Glomerular visceral epithelial cell (primary cell): ENCODE data around the gene CFAP107.

Experiments
- DNase-seq: peaks from one replicate; pipeline ENCODE4 v3.0.0-alpha.2; 2016; ENCODE audit errors: extremely low spot score

CFAP107 gene

DNA sequence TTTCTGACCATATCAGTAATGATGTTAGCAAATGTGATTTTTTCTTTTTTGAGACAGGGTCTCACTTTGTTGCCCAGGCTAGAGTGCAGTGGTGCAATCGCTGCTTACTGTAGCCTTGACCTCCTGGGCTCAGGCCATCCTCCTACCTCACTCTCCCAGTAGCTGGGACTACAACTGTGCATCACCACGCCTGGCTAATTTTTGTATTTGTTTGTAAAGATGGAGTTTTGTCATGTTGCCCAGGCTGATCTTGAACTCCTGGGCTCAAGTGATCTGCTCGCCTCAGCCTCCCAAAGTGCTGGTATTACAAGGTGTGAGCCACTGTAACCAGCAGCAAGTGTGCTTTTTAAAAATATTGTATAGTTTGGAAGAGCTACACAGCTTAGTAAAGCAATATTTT, 4.1 kb upstream of the CFAP107 start:
- DNase-seq, result no peak

GRCh38 chr1:12745126-12745991, 641 bp upstream of the CFAP107 start:
- DNase-seq, result no peak

GRCh38 chr1:12748778-12749355, 2.9 kb downstream of the CFAP107 start:
- no peak for DNase-seq

- no peak for DNase-seq
Observed at GRCh38 chr1:12754738-12755137, 8.7 kb downstream of the CFAP107 start.

- no peak for DNase-seq
Observed at GRCh38 chr1:12756273-12756672, 10.3 kb downstream of the CFAP107 start.

GRCh38 chr1:12756768-12757413, 10.9 kb downstream of the CFAP107 start:
- DNase-seq, result no peak

DNA sequence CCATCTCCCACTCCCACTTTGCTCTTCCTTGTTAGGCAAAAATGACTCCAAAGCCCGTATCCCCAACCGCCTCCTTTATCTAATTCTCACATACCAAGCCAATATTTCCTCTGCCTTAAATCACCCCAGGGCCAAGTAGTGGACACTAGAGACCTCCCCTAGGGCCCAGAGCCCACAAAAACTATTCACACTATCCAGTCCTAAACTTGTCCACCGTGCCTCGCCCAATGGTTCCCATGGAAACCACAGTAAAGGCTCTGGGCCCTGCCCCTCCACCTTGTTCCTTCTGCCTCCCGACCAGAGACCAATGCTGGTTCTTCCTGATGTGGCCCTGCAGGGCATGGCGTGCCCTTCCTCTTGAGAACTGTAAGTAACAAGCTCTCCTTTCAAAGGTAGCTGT, 11.8 kb downstream of the CFAP107 start:
- DNase-seq, result no peak

GRCh38 chr1:12760256-12760795, 14.3 kb downstream of the CFAP107 start:
- DNase-seq, result no peak

- DNase-seq, result no peak
Observed at GRCh38 chr1:12761781-12762180, 15.8 kb downstream of the CFAP107 start.

GRCh38 chr1:12762766-12763165, 16.8 kb downstream of the CFAP107 start:
- no peak for DNase-seq

- DNase-seq, result no peak
Observed at GRCh38 chr1:12763479-12763878, 17.5 kb downstream of the CFAP107 start.

DNA sequence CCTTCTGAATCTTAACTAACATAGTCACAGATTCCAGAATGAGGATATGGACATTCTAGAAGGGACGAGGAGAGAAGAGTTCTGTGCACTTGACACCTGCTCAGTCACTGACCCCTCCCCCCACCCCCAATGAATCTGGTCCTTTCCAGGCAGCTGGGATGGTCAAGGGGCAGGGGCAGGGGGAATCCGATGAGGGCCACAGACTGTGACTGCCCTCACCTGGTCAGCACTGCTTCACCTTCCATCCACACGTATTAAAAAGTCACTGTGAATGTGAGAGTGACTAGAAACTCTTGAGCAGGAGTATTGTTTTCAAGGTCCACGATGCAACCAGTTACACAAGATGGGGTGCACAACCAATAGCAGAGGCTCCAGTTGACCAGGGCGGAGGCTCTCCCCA, 18.0 kb downstream of the CFAP107 start:
- no peak for DNase-seq

DNA sequence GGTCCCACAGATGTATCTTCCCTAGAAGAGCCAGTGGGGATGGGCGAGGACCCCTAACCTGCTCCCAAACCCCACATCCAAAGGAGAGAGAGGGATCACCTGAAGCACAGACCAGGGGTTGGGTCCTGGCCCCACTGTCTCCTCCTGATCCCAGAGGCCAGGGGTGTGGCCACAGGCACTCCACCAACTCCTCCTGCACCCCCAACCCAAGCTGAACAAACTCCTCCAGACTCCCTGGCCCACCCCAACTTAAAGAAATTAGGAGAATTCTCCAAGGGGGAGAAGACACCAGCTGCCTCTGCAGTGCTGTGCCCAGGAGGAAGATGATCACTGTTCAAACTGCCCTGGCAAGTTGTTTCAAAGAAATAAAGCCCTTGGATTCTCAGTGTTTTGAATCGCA, 23.0 kb downstream of the CFAP107 start:
- DNase-seq, result no peak

DNA sequence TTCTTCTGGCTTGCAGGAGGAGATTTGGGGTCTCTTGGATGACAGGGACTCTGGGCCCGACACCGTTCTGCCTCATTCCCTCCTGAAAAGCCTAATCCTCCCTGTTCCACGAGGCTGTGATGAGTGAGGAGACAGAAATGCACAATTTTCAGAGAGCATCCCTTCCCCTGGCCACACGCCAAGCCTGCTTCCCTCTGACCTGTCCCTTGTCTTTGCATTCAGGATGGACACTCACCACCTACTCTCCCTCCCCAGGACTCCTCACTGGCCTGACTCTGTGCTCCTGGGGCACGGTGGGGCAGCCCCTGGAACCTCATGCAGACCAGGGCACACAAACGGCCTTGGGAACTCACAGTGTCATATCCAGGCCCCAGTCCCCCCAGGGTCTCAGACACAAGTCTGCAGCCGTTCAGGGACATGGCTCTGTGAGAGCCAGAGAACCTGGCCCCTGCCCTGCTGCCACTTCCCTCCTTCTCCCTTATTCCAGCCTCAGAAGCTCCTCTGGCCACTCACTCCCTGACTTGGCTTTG, 24.0 kb downstream of the CFAP107 start:
- no peak for DNase-seq

GRCh38 chr1:12770620-12771019, 24.6 kb downstream of the CFAP107 start:
- no peak for DNase-seq

DNA sequence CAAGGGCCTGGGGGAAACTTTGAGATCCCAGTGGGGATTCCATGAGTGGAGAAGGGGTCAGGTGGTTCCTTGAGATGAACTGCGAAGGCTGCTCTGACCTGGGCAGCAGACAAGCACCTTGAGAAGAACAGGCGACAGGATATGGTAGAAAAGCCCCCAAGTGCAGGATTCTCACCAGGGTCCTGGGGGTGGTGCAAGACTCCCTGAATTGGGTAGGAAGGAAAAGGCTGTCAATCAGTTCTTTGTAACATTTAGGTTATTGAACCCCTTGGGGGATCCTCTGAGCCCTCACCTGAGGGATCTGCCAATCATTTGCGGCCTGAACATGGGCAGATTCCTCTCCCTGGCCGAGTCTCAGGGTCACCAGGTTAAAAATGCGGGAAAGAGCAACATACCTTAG, 25.2 kb downstream of the CFAP107 start:
- DNase-seq, result no peak

- no peak for DNase-seq
Observed at GRCh38 chr1:12772520-12772919, 26.5 kb downstream of the CFAP107 start.

DNA sequence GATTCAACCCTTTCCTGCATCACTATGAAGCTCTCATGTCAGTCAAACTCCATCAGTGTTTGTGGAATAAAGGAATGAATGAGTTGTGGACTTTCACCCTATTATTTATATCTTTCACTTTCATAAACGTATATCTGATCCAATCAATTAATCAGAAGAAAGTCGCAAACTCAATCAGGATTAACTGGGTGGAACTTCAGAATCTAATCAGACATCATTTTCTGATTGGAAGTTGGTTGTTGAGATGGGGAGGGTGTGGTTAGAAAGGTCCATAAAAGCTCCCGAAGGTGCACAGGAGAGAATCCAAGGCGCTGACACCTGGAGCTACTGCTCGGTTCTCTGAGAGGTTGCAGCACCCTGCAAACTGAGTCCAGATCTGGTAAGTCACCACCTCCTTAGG, 27.4 kb downstream of the CFAP107 start, which contains the start of gene PRAMEF12:
Gene PRAMEF12 (plus strand): TSS at position 301 of the 400 bp plus-strand sequence. CDS start 1,130 bp downstream, outside the sequence.
- no peak for DNase-seq

DNA sequence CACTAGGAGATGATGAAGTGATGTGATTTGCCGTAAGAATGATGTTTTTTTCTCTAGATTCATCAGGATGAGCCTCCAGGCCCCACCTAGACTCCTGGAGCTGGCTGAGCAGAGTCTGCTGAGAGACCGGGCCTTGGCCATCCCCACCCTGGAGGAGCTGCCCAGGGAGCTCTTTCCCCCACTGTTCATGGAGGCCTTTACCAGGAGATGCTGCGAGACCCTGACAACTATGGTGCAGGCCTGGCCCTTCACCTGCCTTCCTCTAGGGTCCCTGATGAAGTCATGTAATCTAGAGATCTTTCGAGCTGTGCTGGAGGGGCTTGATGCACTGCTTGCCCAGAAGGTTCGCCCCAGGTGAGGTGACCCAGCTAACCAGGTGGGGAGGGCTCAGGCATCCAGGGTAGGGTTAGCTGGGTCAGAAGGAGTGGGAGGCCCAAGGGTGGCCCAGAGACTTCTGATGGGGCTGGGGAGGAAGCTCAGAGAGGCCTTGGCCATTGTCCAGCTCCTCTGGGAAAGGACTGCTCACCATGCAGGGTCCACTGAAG, 28.9 kb downstream of the CFAP107 start:
- no peak for DNase-seq

DNA sequence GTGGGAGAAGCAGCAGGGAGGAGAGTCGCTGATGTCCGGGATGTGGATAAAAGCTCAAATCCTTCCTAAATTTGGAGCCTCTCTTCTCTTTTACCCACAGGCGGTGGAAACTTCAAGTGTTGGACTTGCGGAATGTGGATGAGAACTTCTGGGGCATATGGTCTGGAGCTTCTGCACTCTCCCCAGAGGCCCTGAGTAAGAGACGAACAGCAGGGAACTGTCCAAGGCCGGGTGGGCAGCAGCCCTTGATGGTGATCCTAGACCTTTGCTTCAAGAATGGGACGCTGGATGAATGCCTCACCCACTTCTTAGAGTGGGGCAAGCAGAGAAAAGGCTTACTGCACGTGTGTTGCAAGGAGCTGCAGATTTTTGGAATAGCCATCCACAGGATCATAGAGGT, 29.4 kb downstream of the CFAP107 start:
- no peak for DNase-seq

- no peak for DNase-seq
Observed at GRCh38 chr1:12776801-12777557, 31.0 kb downstream of the CFAP107 start.
